Activated T-cell treated with anti-CD3 and anti-CD28 coated beads, Interleukin-2, amount 50 U/mL, for 24 hours (primary cell): ENCODE results near the gene ARHGEF7.

Experiments used
- DNase-seq: peaks from one replicate; pipeline ENCODE4 v3.0.0-alpha.2; 2020
- H3K27ac Mint-ChIP-seq: 2 replicates; pipeline ENCODE4 v1.8.0; 2020; ENCODE audit warnings: mild to moderate bottlenecking, mixed read lengths
- H3K27me3 Mint-ChIP-seq: 2 replicates; pipeline ENCODE4 v1.8.0; 2020; ENCODE audit warnings: mixed read lengths
- H3K36me3 Mint-ChIP-seq: 2 replicates; pipeline ENCODE4 v1.8.0; 2020; ENCODE audit warnings: low read depth, mixed read lengths
- H3K4me1 Mint-ChIP-seq: 2 replicates; pipeline ENCODE4 v1.8.0; 2020; ENCODE audit warnings: low read depth, mixed read lengths
- H3K4me3 Mint-ChIP-seq: 2 replicates; pipeline ENCODE4 v1.8.0; 2020; ENCODE audit warnings: mild to moderate bottlenecking, moderate library complexity, mixed read lengths
- H3K9me3 Mint-ChIP-seq: 2 replicates; pipeline ENCODE4 v1.8.0; 2020; ENCODE audit warnings: mixed read lengths

The ARHGEF7 gene

GRCh38 chr13:111118898-111119607 is 3.9 kb downstream of the ARHGEF7 start:
- peaks cover 66% of the 10 kb centered on the region for H3K27me3 Mint-ChIP-seq
- H3K27ac Mint-ChIP-seq = no peak overlapping the region
- DNase-seq = no peak
- H3K36me3 Mint-ChIP-seq = no peaks in the 10 kb centered on the region
- H3K4me3 Mint-ChIP-seq = no peak overlapping the region
- no peaks in the 10 kb centered on the region for H3K9me3 Mint-ChIP-seq
- H3K4me1 Mint-ChIP-seq = peaks cover 12% of the 10 kb centered on the region

GRCh38 chr13:111119966-111120365 is 4.9 kb downstream of the ARHGEF7 start:
- no peaks in the 10 kb centered on the region for H3K9me3 Mint-ChIP-seq
- peaks cover 64% of the 10 kb centered on the region for H3K27me3 Mint-ChIP-seq
- H3K4me1 Mint-ChIP-seq = peaks cover 5% of the 10 kb centered on the region
- H3K36me3 Mint-ChIP-seq = no peaks in the 10 kb centered on the region
- H3K4me3 Mint-ChIP-seq = no peak overlapping the region
- H3K27ac Mint-ChIP-seq = no peak overlapping the region
- no peak for DNase-seq

- no peaks in the 10 kb centered on the region for H3K36me3 Mint-ChIP-seq
- DNase-seq = no peak
- no peak overlapping the region for H3K27ac Mint-ChIP-seq
- H3K4me3 Mint-ChIP-seq = no peak overlapping the region
- H3K27me3 Mint-ChIP-seq = peaks cover 66% of the 10 kb centered on the region
- H3K9me3 Mint-ChIP-seq = no peaks in the 10 kb centered on the region
- H3K4me1 Mint-ChIP-seq = peaks cover 5% of the 10 kb centered on the region
These were observed 5.3 kb downstream of the ARHGEF7 start for GRCh38 chr13:111120422-111120821.

- peaks cover 65% of the 10 kb centered on the region for H3K27me3 Mint-ChIP-seq
- H3K4me3 Mint-ChIP-seq = no peak overlapping the region
- H3K9me3 Mint-ChIP-seq = no peaks in the 10 kb centered on the region
- H3K36me3 Mint-ChIP-seq = no peaks in the 10 kb centered on the region
- no peak overlapping the region for H3K27ac Mint-ChIP-seq
- H3K4me1 Mint-ChIP-seq = peaks cover 4% of the 10 kb centered on the region
- no peak for DNase-seq
These were observed 5.8 kb downstream of the ARHGEF7 start for GRCh38 chr13:111120913-111121312.

GRCh38 chr13:111121506-111121905 is 6.4 kb downstream of the ARHGEF7 start:
- Mint-ChIP-seq H3K9me3 (no peaks in the 10 kb centered on the region), H3K27ac (no peak overlapping the region), H3K4me3 (no peak overlapping the region), H3K4me1 (no peaks in the 10 kb centered on the region), H3K27me3 (peaks cover 59% of the 10 kb centered on the region), H3K36me3 (no peaks in the 10 kb centered on the region)
- no peak for DNase-seq

DNA sequence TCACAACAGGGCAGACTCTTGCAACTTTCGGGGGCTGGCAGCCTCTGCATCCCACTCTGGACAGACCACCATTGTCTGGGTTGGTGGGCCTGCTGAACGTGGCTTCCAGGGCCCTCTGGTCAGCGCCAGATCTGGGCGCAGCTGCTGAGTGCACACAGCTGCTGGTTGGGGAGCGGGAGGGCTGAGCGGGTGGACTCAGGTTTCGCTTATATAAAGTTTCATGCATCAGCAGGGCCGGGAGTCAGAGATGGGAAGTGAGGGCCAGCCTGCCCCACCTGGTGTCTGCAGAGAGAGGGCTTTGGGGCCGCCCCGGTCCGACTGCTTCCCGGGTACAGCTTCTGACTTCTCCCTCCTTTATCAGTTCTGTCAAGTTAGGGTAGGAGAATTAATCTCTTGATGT is 6.9 kb downstream of the ARHGEF7 start:
- H3K27ac Mint-ChIP-seq = no peak overlapping the region
- H3K4me3 Mint-ChIP-seq = no peak overlapping the region
- no peak for DNase-seq
- H3K4me1 Mint-ChIP-seq = no peaks in the 10 kb centered on the region
- H3K36me3 Mint-ChIP-seq = no peaks in the 10 kb centered on the region
- peaks cover 58% of the 10 kb centered on the region for H3K27me3 Mint-ChIP-seq
- no peaks in the 10 kb centered on the region for H3K9me3 Mint-ChIP-seq

- Mint-ChIP-seq H3K9me3 (no peaks in the 10 kb centered on the region), H3K36me3 (no peaks in the 10 kb centered on the region), H3K4me3 (no peak overlapping the region), H3K27me3 (peaks cover 52% of the 10 kb centered on the region), H3K27ac (no peak overlapping the region), H3K4me1 (no peaks in the 10 kb centered on the region)
- DNase-seq = no peak
These were observed 7.5 kb downstream of the ARHGEF7 start for GRCh38 chr13:111122631-111123030.

- H3K9me3 Mint-ChIP-seq = no peaks in the 10 kb centered on the region
- no peak overlapping the region for H3K4me3 Mint-ChIP-seq
- H3K27me3 Mint-ChIP-seq = peaks cover 46% of the 10 kb centered on the region
- H3K36me3 Mint-ChIP-seq = no peaks in the 10 kb centered on the region
- H3K27ac Mint-ChIP-seq = no peak overlapping the region
- DNase-seq = no peak
- no peaks in the 10 kb centered on the region for H3K4me1 Mint-ChIP-seq
These were observed 8.1 kb downstream of the ARHGEF7 start for GRCh38 chr13:111123221-111123620.

DNA sequence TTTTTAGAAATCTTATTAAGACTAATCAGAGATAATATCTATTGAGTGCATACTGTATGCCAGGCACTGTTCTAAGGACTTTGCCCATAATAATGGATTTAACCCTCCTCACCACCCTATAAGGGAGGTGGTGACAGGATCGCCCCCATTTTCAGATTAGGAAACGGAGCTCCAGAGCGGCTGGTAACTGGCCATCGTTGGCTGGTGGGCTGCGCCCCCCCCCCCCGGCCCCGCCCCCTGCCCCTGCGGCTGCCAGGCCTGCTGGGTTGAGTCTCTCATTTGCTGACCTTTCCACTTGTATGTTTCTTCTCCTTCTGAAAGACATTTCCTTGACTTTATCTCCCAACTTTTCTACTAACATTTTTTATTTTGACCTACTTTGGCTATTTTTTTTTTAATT is 8.5 kb downstream of the ARHGEF7 start:
- peaks cover 42% of the 10 kb centered on the region for H3K27me3 Mint-ChIP-seq
- no peak overlapping the region for H3K27ac Mint-ChIP-seq
- no peaks in the 10 kb centered on the region for H3K36me3 Mint-ChIP-seq
- no peak overlapping the region for H3K4me3 Mint-ChIP-seq
- H3K4me1 Mint-ChIP-seq = no peaks in the 10 kb centered on the region
- no peaks in the 10 kb centered on the region for H3K9me3 Mint-ChIP-seq
- DNase-seq = no peak

DNA sequence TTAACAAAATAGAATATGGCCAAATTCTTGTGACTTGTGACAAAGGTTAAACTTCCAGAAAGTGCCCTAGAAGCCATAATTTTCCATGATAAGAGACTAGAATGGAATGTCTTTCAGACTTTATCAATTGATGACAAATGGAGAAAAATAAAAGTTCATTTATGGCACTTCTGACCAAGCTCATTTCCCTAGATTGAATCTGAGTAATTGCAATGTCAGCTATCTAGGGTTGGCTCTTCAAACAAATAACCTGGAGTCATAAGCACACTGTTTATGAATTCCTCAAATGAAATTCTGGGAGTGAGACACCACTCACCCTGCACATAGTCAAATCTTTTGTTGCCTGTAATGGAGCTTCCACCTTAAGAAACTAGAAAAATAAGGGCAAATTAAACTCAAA is 11.4 kb downstream of the ARHGEF7 start:
- Mint-ChIP-seq H3K27ac (no peak overlapping the region), H3K4me3 (no peak overlapping the region), H3K27me3 (peaks cover 25% of the 10 kb centered on the region), H3K9me3 (no peaks in the 10 kb centered on the region), H3K36me3 (no peaks in the 10 kb centered on the region), H3K4me1 (no peaks in the 10 kb centered on the region)
- no peak for DNase-seq

- Mint-ChIP-seq H3K9me3 (no peaks in the 10 kb centered on the region), H3K27me3 (peaks cover 10% of the 10 kb centered on the region), H3K36me3 (no peaks in the 10 kb centered on the region), H3K4me1 (no peaks in the 10 kb centered on the region), H3K4me3 (no peak overlapping the region), H3K27ac (no peak overlapping the region)
- no peak for DNase-seq
These were observed 14.5 kb downstream of the ARHGEF7 start for GRCh38 chr13:111129465-111130115.

DNA sequence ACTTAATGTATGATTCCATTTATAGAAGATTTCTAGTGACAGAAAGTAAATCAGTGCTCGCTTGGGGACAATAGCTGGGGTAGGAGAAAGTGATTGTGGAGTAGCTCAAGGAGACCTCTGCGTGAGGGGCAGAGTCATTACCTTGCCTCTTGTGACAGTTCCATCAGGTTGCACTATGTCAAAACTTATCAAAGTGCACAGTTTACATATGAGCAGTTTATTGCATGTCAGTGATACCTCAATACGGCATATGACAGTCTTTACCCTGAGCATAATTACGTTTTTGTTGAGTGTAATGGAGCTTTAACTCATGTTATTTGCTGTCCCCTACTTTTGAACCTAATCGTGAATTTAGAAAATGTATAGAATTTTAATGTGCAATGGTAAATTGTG is 15.0 kb downstream of the ARHGEF7 start:
- DNase-seq = no peak
- Mint-ChIP-seq H3K4me1 (no peaks in the 10 kb centered on the region), H3K27me3 (peaks cover 5% of the 10 kb centered on the region), H3K36me3 (no peaks in the 10 kb centered on the region), H3K27ac (no peak overlapping the region), H3K9me3 (no peaks in the 10 kb centered on the region), H3K4me3 (no peak overlapping the region)

DNA sequence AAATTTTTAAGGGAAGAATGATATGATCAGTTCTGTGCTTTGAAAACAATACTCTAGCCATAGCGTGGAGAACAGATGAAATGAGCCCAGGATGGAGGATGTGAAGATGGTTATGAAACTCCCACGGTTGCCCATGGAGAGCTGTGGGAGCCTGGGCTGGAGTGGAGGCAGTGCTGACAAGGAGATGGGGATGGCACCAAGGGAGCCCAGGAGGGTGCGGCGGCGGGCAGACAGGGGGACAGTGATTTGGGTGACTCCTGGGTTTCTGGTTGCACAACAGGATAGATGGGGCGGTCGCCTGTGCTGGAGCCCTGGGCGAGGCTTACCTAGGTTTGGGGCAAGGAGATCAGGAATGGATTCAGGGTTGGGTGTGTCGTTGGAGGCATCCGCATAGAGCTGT is 15.9 kb downstream of the ARHGEF7 start:
- Mint-ChIP-seq H3K36me3 (no peaks in the 10 kb centered on the region), H3K9me3 (no peaks in the 10 kb centered on the region), H3K4me1 (no peaks in the 10 kb centered on the region), H3K4me3 (no peak overlapping the region), H3K27me3 (peaks cover 4% of the 10 kb centered on the region), H3K27ac (no peak overlapping the region)
- DNase-seq = no peak

- peaks cover 4% of the 10 kb centered on the region for H3K27me3 Mint-ChIP-seq
- no peaks in the 10 kb centered on the region for H3K9me3 Mint-ChIP-seq
- H3K4me3 Mint-ChIP-seq = no peak overlapping the region
- no peaks in the 10 kb centered on the region for H3K4me1 Mint-ChIP-seq
- H3K27ac Mint-ChIP-seq = no peak overlapping the region
- no peaks in the 10 kb centered on the region for H3K36me3 Mint-ChIP-seq
- no peak for DNase-seq
These were observed 16.5 kb downstream of the ARHGEF7 start for GRCh38 chr13:111131611-111132010.

- no peaks in the 10 kb centered on the region for H3K36me3 Mint-ChIP-seq
- no peak overlapping the region for H3K27ac Mint-ChIP-seq
- H3K4me3 Mint-ChIP-seq = no peak overlapping the region
- H3K4me1 Mint-ChIP-seq = no peaks in the 10 kb centered on the region
- peaks cover 11% of the 10 kb centered on the region for H3K27me3 Mint-ChIP-seq
- H3K9me3 Mint-ChIP-seq = no peaks in the 10 kb centered on the region
- no peak for DNase-seq
These were observed 17.8 kb downstream of the ARHGEF7 start for GRCh38 chr13:111132948-111133347.
